ENCODE data around the gene GRM8.

GRM8 gene

GRCh38 chr7:127230192-127230925 lies 22.4 kb downstream of the GRM8 start:
- no peak for DNase-seq

GRCh38 chr7:127226685-127227374 lies 25.9 kb downstream of the GRM8 start:
- no peak for DNase-seq

DNA sequence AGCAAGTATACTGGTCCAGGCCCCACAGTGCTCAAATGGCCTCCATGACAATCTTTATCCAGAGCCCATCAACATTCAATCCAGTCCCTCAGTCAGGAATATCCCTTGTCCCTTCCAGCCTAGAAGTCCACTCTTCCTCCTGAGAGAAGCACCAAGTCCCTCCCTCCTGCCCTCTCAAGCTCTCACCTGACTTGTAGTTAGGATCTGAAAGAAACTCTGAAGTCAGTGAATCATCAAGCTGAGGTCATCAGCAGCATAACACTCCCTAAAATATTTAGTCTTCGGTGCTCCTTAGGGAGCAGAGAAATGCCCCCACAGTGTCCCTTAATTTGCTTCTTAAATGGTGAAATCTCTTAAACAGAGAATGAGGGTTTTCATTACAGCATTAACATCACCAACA lies 31.0 kb downstream of the GRM8 start:
- no peak for DNase-seq

DNA sequence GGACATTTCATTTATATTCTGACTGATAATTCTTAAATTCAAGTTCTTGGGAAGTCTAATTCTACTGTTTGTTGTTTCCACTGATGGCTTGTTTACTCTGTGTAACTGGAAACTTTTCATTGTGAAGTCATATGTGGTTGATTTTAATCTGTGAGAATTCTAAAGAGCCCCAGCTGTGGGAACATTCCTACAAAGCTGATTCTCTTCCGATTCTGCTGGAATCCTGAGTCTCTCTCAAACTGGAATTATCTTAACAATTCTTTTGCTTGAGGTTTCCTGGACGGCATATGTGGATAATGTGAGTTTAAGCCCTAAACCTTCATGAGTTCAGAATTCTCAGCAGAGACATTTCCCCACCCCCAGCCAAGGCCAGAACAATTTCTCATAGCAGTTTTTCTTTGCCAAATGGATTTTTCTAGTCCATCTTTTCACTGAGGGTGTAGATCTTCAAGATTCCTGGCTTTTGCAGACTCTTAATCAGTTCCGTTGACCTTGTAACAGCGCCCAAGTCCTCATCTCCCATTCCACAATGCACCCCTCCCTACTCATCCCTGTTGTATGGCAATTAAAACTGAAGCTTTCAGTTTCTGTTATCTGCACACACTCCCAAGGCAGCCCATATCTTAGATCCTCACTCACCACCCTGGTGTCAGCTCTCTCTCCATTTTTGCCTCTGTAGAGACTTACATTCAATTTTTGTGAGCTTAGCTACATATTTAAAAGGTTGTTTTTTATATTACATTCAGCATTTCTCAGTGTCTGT lies 37.6 kb downstream of the GRM8 start:
- DNase-seq = no peak

DNA sequence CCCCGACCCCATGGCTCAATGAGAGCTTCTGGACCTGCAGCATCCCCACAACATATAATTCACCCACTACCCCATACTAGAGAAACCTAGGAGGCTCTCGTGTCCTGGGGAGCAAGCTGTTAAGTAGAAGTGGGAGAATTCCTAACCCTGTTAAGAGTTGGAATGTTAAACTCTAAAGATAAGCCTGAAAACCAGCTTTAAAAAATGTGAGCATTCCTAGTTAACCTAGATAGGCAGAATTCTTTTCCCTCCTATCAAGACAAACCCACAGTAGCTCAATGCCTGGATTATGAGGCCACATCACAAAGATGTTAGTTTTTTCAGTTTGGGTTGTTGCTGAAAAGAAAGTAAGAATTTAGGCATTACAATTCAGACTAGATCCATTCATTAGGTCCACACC lies 42.9 kb downstream of the GRM8 start:
- DNase-seq = no peak

DNA sequence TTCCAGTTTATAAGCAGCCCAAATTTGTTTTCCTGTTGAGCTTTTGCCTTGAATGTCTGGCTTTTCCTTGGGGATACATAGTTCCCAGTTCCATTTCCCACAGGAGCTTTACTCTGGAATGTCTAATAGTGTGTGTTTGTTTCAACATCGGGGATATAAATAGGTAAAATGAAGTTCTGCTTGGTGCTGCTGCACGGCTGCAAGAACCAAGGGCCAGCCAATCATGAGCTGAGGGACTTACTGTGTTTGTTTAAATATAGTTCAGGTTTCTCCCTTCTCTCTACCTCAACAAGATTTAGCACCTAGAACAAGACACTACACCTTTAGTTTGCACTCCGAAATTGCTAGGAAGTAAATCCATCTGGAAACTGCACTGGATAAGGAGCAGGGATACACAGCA lies 43.9 kb downstream of the GRM8 start:
- no peak for DNase-seq

DNA sequence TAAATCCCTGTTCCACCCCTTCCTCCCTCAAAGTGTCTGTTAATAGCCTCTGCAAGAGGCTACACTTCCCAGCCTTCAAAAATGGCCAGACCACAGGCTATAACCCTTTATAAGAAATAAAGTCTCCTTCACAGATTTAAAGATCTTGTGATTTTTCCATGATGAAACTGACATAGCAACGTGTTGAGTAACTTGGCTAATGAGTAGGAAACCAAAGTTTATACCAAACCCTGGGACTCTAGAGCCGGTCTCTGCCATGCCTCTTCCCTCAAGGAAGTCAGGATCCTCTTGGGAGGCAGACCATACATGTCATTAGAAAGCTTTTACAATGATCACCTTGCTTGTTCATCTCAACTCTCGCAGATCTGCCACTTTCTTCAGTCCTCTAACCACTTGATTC lies 44.4 kb downstream of the GRM8 start:
- no peak for DNase-seq

GRCh38 chr7:127207806-127208205 lies 44.9 kb downstream of the GRM8 start:
- DNase-seq = no peak

GRCh38 chr7:127207230-127207629 lies 45.5 kb downstream of the GRM8 start:
- DNase-seq = no peak

GRCh38 chr7:127194571-127194970 lies 58.2 kb downstream of the GRM8 start:
- DNase-seq = no peak

- peak; percentile 85 for DNase-seq
Measured at GRCh38 chr7:127189886-127190285, 62.9 kb downstream of the GRM8 start.

DNA sequence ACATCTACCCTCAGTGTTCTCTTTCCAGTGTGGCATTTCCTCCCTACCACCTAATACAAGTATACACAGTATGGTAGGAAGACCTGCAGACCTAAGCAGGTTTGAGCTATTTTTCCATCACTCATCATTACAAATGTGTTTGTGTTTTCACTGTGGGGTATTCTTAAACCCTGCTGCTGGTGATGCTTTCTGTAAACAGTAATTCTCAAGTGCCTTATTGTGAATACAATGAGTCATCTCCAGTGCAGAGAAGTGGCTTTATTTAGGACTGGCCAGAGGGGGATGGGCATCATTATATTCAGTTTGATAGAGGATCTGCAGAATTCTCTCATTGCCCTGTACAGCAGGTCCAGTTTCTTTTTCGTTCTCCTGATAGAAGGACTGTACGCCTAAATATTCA lies 63.7 kb downstream of the GRM8 start:
- peak; percentile 94 for DNase-seq

GRCh38 chr7:127187740-127188139 lies 65.0 kb downstream of the GRM8 start:
- DNase-seq = no peak

- no peak for DNase-seq
Measured at GRCh38 chr7:127186686-127187085, 66.1 kb downstream of the GRM8 start.

DNA sequence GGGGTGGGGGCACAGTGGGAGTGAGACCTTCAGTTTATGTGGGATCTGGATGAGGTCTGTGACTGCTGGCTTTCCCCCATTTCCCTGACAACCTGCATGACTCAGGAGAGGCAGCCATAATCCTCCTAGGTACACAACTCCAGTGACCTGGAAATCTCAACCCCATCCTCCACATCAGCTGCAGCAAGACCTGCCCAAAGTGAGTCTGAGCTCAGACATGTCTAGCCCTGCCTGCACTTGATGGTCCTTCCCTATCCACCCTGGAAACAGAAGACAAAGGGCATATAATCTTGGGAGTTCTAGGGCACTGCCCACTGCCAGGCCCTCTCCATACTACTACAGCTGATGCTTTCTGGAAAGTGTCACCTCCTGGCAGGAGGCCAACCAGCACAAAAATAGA lies 75.6 kb downstream of the GRM8 start:
- no peak for DNase-seq

DNA sequence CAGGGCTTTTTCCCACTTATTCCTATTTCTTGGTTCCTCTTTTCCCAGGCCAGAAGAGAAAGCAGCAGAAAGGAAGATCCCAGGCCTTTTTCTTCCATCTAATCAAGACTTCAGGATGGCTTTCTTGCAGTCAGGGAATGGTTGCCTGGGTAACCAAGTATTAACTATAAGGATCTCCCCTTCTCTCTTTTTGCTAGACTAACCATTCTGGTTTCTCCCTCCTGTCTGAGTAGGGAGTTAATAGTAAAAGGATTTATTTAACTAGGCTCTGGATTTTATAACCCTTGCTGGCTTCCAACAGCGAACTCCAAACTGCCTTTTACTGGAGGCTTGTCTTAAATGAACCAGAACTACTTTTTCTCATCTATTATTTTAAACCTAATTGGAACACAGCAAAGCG lies 90.4 kb downstream of the GRM8 start:
- no peak for DNase-seq

DNA sequence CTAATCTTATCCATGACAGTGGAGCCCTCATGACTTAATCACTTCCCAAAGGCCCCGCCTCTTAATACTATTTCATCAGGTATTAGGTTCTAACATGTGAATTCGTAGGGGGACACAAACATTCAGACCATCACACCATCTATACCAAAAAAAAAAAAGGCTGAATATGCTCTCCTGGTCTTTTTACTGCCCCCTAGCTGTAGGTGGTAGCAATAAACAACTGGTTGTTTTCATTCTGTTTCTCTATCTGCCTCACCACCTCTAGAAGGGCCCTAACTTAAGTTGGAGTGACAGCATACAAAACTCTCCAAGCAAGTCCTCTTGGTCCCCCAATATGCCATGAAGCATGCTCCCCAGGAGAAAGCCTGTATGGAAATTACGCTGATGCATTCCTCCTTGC lies 94.1 kb downstream of the GRM8 start:
- no peak for DNase-seq

DNA sequence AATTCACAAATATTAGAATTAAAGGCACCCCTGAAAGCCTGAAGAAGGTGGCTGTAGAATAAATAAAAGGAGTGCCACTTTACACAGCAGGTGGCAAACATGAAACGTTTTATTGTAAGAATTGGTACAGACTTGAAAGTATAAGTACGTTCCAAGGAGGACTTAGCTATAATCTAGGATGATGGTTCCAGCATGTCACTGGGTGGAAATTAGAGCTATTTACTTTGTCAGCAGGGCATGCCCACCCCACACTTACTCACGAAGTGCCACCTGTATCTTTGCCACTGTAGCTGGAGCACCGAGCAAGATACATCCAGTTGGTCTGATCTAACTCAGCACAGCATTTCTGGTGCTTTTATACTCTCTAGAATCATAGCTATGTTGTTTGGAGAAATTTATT lies 97.8 kb downstream of the GRM8 start:
- DNase-seq = no peak

DNA sequence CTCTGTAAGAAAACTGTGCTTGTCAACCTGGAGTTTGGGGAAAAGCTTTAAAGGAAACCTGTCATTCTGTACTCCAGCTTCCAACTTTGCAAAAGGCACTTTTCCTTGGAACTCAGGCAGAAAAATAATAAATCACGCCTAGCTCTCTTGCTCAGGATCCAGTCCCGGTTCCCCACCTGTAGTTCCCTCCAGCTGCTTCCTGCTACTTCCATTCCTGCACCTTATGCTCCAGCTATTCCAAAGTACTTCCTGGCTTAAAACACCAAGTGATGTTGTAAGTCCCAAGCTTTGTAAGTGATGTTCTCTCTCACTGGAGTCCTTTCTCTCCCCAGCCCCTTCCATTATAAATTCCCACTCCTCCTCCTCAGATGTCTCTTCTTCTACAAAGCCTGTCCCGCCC lies 98.6 kb downstream of the GRM8 start:
- DNase-seq = no peak

- no peak for DNase-seq
Measured at GRCh38 chr7:127153315-127153714, 99.4 kb downstream of the GRM8 start.

GRCh38 chr7:127152423-127152822 lies 100.3 kb downstream of the GRM8 start:
- DNase-seq = no peak

GRCh38 chr7:127151379-127151778 lies 101.4 kb downstream of the GRM8 start:
- DNase-seq = no peak

- DNase-seq = no peak
Measured at GRCh38 chr7:127150543-127150942, 102.2 kb downstream of the GRM8 start.
